GM18519 (cell line): ENCODE data around the gene GABRE.
"Not testable (repeated sequence)": the region's sequence is repeated elsewhere in the genome, so short reads cannot be mapped to it uniquely, and the experiment has no call there.

Source experiments
- ATAC-seq: cut with Tn5 transposase; IDR thresholded peaks from one replicate; pipeline ENCODE4 v1.9.1; 2021; ENCODE audit warnings: mild to moderate bottlenecking, moderate library complexity; ENCODE audit not compliant: unreplicated experiment, low FRiP score

Gene GABRE

DNA sequence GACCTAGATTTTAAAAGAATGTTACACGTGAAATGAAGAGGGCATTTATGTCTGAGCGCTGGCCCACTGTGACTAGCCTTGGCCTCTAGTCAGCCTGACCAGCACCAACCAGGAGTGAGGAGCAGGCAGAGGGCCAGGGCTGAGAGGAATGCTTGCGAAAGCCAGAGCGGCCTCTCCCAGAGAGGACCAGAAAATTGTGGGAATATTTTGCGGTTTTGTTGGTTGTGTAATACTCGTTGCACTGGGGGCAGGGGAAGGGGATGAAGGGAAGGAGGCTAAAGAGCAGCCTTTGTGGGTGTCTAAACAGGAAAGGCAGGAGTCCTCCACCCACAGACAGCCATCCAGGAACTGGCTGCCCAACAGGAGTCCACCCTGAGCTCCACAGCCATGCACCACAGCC, 3.8 kb downstream of the GABRE start:
- no peak for ATAC-seq

DNA sequence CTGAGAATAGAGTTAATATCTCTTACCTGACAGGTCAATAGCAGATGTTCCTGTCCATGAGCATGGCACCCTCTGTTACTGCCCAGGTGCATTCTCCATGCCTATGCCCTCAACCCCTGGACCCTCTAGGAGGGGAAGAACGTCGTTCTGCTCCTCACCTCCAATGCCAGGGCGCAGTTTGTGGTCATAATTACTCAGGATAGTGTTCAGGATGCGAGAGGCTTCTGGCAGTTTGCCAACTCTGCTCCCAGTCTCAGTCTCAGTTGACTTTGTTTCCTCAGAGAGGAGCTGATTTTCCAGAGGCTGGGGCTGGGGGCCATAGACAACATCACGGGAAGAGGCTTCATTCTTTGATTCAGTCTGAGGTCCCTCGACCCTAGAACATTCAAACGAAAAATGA, 4.4 kb downstream of the GABRE start:
- no peak for ATAC-seq

DNA sequence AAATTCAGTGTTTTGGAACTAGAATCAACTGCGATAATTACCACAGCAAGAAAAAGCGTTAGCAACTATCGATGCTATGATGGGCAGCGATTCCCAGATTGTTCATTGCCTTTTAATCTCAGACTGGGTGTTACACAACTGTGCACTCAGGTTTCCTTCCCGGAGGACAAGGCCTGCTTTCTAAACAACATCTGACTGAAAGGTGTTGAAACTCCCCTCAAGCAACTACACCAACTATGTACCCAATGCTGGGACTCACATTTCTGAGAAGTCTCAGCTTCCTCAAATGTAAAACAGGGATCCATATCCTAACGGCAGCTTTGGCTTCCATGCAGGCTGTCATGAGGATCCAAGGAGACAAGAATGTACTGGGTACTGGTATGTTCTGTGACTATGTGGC, 8.2 kb downstream of the GABRE start:
- no peak for ATAC-seq

DNA sequence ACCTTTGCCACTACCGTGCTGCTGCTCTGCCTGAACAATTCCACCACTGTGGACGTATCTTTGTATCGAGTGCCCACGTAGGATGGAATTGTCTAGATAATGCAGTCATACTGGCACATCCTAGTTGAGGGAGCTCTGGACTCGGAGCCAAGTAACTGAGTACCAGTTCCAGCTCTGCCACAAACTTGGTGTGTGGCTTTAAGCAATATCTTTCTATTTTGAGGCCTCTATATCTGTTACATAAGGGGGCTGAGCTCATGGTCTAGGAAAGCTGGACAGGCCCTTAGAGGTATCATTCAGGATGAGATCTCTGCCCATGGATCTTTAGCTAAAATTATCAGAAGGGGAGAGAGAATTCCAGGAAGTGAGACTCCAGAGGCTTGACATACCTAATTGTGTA, 12.4 kb downstream of the GABRE start:
- no peak for ATAC-seq

DNA sequence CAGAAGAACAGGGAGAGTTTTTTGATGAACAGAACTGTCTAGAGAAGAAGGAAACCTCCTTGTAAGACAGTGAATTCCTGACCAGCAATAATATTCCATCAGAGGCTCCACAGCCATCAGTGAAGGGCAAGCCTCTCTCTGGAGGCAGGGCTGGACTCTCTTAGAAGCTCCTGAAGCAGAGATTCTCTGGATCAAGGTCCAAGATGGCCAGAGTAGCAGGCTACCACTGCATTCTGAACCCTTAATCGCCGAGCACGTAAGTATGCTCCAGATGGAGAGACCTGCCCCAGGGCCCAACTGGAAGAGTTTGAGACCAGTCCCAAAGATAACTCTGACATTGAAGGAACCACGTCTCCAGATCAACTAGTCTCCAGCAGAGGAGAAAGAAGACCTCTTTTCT, 16.4 kb downstream of the GABRE start:
- ATAC-seq = no peak

DNA sequence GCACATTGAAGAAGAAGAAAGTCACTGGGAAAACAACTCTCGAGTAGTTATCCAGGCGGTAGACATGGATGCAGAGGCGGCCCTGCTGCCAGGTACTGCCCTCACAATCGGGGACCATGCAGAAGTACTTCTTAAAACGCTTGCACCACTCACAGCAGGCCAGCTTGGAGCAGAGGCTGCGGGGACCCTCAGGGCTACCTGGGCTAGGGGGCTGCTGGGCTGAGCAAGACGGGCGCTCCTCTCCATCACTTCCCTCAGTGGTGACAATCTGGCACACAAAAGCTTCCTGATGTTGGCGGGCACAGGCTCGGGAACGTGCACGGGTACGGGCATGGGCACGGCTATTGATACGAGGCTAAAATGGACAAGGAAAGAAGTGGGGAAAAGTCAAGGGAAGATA, 19.7 kb downstream of the GABRE start:
- ATAC-seq = no peak

DNA sequence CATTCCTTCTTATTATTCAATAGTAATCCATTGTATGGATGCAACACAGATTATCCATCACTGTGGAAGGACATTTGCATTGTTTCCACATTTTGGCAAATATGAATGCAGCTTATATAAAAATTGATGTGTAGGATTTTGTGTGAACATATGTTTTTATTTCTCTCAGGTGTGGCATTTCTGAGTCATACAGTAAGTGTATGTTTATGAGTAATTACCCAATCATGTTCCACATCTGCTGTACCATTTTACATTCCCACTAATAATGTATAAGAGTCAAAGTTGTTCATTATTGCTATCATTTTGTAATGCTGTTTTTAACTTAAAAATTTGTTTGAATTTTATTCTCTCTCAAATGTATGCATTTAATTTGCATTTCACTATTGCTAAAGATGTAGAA, 36.3 kb downstream of the GABRE start:
- ATAC-seq = no peak

DNA sequence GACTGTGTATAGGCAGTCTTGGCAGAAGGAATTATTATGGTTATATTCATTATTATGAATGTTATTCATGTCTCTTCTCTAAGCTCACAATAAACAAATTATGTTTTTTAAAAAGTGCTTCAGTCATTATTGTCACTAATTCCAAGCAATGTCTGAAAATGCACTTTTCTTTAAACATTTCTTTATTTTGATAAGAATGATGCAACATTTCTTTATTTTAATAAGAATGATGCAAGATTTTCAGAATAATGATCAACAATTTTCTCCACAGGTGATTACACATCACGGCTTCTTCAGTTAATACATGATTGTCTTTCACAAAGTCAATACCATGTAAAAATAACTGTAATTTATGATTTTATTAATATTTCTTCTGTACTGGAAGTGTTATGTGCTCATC, 39.1 kb downstream of the GABRE start:
- ATAC-seq = no peak

DNA sequence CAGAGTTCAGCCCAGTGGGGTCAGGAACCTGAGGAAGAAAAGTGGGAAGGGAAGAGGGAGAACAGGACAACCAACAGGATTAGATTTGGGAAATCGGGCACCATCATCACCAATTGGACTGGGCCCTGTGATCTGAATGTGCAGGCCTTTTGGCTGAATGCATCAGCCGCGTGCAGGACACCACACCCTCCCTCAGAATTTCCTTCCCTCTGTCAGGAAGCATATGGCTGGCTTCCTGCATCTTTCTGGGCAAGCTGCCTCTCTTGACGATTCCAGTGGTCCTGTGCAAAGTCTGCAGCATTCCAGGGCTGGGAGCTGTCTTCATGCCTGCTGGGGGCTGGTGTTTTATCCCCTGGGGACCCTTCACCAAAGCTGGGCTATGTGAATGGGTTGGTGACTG, 45.4 kb downstream of the GABRE start:
- no peak for ATAC-seq

DNA sequence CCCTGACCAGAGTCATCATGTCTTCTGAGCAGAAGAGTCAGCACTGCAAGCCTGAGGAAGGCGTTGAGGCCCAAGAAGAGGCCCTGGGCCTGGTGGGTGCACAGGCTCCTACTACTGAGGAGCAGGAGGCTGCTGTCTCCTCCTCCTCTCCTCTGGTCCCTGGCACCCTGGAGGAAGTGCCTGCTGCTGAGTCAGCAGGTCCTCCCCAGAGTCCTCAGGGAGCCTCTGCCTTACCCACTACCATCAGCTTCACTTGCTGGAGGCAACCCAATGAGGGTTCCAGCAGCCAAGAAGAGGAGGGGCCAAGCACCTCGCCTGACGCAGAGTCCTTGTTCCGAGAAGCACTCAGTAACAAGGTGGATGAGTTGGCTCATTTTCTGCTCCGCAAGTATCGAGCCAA, 50.8 kb downstream of the GABRE start:
- ATAC-seq = no peak

DNA sequence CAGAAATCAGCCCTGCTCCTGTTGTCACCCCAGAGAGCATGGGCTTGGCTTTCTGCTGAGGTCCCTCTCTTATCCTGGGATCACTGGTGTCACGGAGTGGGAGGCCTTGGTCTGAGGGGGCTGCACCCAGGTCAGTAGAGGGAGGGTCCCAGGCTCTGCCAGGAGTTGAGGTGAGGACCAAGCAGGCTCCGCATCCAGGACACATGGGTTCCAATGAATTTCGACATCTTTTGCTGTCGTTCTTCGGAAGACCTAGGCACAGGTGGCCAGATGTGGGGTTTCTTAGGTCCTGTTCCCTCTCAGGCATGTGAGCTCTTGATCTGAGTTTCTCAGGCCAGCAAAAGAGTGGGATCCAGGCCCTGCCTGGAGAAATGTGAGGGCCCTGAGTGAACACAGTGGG, 51.8 kb downstream of the GABRE start:
- ATAC-seq = no peak

DNA sequence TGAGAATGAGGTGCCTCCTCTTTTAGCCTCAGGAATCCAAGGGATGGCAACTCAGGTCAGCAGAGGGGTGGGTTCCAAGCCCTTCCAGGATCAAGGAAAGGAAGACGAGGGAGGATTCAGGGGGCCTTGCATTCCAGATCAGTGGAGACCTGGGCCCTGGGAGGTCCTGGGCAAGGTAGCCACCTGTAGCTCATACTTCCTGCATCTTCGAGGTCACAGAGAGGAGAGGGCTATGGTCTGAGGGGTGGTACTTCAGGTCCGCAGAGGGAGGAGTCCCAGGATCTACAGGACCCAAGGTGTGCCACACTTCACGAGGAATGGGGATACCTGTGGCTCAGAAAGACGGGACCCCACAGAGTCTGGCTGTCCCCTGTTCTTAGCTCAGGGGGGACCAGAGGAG, 52.6 kb downstream of the GABRE start:
- ATAC-seq = no peak

DNA sequence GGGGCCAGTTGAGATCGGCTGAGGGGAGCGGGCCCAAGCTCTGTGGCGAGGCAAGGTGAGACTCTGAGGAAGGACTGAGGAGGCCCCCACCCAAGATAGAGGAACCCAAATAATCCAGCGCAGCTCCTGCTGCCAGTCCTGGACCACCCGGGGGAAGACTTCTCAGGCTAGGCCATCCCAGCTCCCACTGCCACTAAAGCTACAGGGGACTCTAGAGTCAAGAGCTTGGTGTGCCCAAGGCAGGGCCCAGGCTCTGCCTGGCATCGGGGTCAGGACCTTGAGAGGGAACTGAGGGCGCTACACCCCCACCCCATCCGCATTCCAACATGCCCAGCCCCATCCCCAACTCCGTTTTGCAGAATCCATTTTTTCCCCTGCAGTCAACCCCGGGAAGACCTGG, 53.2 kb downstream of the GABRE start:
- no peak for ATAC-seq

DNA sequence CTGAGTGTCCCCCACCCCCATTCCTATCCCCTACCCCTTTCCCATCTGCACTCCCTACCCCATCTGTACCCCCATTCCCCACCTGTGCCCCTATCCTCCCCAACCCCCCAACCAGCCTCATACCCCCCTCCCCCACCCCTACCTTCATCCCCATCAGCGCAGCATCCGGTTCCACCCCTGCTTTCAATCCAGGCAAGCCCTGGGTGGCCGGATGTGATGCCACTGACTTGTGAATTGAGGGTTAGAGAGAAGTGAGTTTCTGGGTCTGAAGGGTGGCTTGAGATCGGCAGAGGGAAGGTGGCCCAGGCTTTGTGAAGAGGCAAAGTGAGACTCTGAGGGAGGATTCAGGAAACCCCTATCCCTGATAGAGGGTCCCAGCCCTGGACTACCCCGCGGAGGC, 53.9 kb downstream of the GABRE start:
- ATAC-seq = no peak

DNA sequence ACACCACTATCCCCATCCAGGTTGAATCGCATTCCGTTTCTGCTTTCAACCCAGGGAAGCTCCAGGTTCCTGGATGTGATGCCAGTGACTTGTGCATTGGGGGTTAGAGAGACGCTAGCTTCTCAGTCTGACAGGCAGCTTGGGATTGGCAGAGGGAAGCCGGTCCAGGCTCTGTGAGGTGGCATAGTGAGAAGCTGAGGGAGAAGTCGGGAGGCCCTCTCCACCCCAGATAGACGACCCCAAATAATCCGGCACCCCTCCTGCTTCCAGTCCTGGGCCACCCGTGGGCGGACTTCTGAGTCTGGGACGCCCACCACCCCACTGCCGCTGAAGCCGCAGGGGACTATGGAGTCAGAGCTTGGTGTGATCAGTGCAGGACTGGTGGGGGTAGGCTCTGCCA, 54.4 kb downstream of the GABRE start:
- no peak for ATAC-seq

DNA sequence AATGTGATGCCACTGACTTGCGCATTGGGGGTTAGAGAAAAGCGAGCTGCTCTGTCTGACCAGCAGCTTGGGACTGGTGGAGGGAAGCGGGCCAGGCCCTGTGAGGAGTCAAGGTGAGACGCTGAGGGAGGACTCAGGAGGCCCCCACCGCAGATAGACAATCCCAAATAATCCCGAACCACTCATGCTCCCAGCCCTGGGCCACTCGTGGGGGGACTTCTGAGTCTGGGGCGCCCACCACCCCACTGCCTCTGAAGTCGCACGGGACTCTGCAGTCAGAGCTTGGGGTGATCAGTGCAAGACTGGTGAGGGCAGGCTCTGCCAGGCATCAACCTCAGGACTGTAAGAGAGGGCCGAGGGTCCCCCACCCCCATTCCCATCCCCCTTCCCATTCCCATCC, 54.9 kb downstream of the GABRE start:
- no peak for ATAC-seq

DNA sequence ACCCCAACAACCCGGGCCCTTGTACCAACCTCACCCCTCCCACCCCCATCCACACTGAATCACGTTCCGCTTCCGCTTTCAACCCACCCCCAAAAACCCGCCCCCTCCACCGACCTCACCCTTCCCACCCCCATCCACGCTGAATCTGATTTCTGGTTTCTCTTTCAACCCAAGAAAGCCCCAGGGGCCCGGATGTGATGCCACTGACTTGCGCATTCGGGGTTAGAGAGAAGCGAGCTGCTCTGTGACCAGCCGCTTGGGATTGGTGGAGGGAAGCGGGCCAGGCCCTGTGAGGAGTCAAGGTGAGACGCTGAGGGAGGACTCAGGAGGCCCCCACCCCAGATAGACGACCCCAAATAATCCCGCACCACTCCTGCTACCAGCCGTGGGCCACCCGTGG, 55.7 kb downstream of the GABRE start:
- ATAC-seq = not testable (repeated sequence)

DNA sequence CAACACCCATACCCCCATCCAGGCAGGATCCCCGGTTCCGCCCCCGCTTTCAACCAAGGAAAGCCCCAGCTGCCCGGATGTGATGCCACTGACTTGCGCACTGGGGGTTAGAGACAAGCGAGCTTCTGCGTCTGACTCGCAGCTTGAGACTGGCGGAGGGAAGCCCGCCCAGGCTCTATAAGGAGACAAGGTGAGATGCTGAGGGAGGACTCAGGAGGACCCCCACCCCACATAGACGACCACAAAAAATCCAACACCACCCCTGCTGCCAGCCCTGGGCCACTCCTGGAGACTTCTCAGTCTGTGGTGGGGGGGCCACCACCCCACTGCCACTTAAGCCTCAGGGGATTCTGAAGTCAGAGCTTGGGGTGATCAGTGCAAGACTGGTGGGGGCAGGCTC, 61.7 kb downstream of the GABRE start, which contains the start of gene MAGEA4:
Gene MAGEA4 (plus strand): TSS at position 110 of the 400 bp plus-strand sequence. CDS start 10,776 bp downstream, outside the sequence.
- ATAC-seq = no peak

DNA sequence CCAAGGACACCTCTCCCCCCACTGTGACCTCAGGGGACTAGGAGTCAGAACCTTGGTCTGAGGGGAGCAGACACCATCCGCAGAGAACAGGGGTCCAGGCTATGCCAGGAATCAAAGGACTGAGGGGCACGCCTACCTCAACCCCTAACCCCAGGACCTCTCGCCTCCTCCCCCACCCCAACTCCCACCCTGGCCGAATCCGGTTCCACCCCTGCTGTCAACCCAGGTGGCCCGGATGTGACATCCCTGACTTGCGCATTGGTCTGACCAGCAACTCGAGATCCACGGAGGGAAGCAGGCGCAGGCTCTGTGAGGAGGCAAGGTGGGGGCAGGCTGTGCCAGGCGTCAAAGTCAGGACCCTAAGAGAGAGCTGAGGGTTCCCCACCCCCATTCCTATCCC, 62.3 kb downstream of the GABRE start:
- no peak for ATAC-seq

DNA sequence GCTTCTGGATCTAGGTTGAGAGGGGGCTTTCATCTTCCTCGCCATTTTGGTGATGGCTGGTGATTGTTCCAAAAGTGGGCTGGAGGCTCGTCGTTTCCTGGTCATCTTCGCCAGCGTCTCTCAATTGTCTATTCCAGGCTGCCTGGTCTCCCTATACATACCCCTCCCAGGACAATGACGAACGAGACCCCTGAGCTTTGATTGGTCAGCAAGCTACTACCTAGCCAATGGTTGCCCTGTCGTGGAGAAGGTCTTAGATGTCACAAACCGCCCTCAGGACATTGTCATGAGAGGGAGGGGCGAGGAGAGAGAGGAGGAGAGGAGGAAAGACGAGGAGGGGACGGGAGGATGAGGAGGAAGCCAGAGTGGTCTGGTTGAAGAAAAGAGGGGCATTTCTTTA, 69.5 kb downstream of the GABRE start:
- no peak for ATAC-seq
